HG03064 (cell line): ENCODE results near the gene ST6GALNAC2.
"Not testable (repeated sequence)": the region's sequence is repeated elsewhere in the genome, so short reads cannot be mapped to it uniquely, and the experiment has no call there.

Source experiments
- ATAC-seq: cut with Tn5 transposase; IDR thresholded peaks from one replicate; pipeline ENCODE4 v1.9.1; 2021; ENCODE audit warnings: low read depth; ENCODE audit not compliant: unreplicated experiment

Gene ST6GALNAC2

DNA sequence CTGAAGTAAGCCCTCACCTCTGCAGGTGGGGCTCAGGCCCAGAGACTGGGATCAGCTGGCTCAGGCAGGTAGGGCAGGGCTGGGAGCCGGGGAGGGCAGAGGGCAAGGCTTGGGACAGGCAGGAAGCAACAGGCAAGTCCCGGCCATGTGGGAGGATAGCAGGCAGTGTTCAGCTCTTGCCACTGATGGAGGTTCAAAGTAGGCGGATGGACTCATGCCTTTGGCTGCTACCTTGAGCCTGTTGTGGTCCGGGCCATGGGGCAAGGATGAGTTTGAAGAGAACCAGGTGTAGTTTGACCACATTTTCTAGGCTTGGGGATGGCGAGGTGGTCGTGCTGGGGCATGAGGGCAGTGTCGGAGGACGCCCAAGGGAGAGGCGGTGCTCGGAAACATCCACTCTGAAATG is 43.1 kb downstream of the ST6GALNAC2 start:
- no peak for ATAC-seq

DNA sequence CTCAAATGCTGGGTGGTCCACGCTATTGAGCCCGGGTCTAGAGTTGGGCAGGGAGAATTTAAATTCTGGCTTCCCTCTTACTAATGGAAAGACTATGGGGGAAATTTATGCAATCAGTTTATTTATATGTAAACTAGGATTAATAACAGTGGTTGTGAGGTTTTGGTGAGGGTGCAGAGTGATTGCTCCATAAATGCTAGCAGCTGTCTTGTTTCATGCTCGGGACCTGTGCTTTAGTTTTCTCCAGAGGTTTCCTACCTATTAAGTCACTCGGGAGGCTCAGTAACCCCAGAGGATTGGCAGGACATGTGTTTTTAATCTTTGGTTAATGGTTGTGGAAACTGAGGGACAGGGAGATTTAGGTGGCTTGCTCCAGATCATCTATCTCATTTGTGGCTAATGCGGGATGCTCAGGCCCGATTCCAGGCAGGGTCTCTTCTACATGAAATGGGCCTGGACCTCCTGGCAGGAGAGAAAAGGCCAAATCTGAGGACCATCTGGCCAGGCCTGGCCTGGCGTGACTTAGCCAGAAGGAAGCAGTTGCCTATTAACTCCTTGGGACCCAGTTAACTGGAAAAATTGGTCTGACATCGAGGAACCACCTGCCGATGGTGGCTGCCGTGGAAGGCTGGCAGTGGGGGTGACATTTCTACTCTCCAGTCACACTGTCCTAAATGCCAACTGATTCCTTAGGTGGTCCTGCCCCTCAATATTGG is 43.8 kb downstream of the ST6GALNAC2 start:
- ATAC-seq = no peak

DNA sequence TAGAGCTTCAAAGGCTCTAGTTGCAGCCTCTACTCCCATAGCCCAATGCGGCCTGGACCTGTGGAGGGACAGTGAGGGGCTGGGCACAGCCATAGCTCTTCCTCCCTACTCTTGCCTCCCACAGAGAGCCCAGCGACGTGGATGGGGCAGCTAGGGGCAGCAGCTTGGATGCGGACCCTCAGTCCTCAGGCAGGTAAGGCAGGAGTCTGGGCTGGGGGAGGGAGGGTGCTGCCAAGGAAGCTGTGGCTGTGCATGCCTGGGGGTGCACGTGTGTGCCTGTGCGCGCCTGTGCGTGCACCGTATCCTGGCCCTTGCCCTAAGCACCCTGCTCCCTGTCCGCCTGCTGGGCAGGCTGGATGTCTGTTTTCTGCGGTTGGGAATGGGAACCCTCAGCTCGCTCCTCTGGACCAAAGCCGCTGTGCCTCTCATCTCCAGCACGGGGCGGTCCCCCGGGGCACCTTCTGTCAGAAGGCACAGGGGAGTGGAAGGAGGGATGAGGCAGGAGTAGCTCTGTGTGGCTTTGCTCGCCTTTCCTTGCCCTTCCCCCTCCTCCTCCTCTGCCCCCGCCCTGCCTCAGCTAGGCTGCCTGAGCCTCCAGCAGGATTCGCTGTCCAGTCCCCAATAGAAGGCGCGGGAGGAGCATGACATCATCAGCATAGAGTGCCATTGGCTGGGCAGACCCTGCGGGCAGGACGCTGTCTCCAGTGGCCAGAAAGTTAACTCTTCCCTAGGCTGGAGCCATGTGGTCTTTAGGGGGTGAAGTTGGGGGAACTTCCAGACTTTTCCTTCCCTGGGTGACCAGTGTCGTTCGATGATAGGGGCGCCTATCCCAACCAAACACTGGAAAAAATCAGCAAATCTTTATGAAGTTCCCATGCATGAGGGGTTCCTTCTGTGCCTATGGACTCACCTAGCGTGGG is 45.0 kb downstream of the ST6GALNAC2 start:
- no peak for ATAC-seq

DNA sequence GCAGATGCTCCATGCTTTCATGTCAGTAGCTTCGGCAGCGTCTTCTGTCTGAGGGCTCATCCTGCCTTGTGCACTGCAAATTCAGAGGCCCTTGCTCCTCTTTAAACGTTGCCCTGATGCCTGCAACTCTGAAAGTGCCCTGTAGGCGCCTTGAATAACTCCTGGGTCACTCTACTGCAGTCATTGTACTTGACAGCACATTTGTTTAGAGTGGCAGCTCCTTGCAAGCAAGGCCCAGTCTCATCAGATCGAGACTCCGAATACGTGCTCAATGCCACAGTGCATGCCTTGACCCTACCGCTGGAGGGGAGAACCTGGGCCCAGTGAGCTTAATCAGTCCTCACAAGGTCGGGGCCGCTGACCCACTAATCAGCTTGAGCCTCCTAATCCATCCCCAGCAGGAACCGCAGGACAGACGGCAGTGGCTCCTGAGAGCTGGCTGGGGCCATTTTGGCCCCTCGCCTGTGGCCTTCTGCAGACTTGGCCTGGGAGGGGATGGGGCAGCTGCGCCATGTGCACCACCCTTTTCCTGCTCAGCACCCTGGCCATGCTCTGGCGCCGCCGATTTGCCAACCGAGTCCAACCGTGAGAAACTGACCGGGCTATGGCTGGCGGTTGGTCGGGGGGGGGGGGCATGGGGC is 45.9 kb downstream of the ST6GALNAC2 start, which contains the start of gene PRCD:
PRCD (plus strand) TSS at position 414 of the 641 bp plus-strand sequence; CDS start at position 512, 98 bp downstream.
- no peak for ATAC-seq

DNA sequence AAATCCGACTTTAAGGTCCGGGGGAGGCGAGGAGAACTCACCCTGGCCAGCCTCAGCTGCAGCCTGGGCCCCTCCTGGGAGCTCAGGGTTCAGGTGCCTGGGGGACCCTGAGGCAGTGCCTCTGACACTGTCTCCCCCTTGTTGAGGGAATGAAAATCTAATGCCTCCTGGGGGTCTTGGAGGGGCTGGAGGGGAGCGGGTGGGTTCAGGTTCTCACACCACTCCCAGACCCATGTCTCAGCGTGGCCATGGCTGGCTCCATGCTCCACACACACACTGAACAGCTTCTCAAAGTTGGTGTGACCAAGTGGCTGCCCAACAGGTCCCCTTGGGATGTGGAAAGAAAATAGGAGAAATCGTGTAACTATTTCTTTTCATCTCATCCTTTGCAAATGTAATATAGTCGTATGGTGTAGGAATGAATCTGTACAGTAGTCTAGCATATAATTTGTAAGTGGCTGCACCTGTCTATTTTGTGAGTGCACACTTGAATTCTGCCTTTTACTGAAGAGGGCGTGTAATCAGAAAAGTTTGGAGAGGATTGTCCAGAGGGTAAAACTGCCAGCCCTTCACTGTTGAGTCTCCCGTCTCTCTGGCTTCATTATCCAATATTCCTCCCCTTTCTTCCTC is 46.6 kb downstream of the ST6GALNAC2 start:
- ATAC-seq = no peak

DNA sequence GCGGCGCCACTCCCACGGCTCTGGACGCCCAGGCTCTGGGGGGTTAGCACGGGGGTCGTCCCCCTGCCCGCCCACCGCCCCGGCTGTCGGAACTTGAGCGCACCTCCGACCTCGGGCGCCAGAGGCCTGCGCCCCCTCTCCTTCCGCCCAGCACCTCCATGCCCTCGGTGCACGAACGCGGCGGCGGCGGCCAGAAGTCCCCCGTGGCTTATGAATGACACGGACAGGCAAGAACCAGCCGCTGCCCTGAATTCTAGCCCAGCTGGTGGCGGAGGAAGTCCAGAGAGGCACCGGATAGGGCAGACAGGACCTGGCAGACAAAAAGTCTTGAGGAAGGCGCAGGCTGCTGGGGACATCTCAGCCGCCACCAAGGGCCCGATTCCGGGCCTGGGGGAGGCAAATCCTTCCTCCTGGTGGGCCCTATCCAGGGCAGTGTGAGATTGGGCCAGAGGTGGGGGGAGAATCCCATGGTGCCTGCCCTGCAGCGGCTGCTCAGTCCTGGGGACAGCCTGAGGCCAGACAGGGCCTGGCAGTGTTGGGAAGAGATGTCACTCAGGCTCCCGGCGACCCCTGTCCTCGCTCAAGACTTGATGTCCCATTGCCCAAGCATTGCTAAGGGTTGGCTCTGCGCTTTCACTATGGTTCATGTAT is 47.3 kb downstream of the ST6GALNAC2 start:
- ATAC-seq = no peak

DNA sequence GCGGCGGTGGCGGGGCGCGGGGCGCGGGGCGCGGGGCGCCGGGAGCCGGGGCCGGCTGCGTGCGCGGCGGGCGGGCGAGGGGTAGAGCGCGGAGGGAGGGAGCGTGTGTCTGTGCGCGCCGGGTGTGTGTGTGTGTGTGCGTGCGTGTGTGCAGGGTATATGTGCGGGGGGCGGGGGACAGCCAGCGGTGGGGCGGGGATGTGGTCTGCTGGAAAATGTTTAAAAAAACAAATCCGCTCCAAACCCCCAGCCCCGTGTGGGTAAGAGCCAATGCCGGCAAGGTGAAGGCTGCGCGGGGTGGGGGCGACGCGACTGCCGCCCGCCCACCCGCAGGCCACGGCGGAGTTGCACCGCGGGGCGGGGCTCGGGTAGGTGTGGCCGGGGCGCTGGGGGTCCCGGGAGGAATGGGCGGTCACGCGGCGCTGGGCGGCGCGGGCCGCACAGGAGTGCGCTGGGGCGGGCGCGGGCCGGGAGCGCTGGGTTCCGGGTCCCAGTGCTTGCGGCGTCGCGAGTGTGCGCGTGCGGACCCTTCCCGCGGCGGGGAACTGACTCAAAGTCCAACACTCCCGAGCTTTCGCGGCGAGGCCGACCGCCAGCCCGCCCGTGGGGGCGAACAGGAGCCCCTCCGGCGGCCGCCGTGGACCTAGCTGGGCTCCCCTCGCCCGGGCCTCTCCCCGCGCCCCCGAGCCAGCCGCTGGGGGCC is 47.9 kb downstream of the ST6GALNAC2 start, which contains the start of gene CYGB:
CYGB (minus strand) TSS at position 132 of the 703 bp plus-strand sequence. CDS start 167 bp downstream, outside the sequence.
- ATAC-seq = no peak

DNA sequence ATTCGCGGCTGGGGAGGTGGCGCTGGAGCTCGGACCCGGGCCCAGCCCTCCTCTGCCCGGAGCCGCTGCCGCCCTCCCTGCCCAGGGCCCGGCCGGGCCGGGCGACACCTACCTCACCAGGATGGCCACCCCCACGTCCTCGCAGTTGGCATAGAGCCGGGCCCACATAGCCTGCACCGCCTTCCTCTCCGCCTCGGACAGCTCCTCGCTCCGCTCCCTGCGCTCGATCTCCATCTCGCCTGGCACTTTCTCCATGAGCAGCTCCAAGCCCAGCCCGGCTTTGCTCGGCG is 48.4 kb downstream of the ST6GALNAC2 start:
- no peak for ATAC-seq

DNA sequence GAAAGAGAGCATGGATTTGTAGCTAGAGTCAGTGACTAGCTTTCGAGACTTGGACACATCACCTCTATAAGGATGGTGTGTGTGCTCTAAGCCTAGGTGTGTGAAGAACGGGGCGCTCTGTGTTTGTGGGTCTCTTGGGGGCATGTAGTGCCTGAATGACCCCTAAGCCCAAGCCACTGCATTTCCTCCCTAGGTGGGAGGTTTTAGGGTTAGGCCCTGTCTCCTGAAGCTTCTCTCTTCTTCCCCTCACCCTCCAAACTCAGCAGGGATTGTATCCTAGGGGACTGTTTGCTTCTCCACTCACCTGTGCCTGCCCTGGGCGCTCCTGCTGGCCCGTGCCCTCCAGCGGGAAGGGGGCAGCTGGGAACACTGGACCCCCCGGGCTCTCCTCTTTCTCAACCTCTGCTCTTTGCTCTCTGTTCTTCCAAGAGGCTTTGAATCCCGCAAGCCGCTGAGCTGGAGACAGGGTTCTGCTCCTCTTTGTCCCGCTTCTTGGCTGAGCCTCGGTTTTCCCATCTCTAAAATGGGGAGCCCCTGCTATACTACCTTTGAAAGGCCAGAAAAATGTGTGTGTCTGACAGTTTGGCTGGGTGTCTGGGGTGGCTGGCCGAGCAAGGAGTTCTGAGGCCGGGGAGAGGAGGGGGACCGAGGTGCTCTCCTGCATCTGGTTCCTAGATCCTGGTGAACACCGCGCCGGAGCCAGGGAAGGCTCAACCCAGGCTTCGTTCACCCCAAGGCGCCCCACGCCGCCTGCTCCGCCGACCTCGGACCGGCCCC is 49.0 kb downstream of the ST6GALNAC2 start:
- no peak for ATAC-seq

DNA sequence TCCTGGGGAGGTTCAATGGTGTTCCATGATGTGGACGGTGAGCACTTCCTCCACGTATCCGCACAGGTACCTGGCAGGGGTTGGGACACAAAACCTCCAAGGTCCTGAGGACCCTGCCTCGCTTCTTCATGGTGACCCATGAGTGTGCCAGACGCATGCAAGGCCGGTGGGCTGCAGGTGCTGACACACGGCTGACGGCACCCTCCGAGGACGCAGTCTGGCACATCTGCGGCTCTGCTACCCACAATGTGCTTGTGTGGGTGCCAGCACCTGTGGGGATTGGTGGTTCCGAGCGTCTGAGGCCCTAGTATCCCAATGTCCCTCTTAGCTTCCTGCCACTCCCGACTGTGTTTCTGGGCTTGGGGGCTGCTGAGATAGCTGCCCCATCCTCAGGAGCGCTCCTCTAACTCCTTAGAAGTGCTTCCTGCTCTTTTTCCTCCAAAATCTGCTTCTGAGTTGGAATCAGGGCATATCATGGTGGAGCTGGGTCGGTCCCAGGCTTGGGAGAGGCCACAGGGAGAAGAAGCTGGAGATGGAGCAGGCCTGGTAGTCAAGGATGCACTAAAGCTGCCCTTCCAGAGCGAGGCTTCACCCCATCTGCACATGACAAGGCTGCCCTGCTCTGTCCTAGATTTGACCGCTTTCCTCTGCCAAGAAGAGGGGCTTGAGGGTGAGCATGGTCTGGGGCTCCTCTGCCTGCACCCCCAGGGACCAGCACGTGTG is 49.7 kb downstream of the ST6GALNAC2 start:
- no peak for ATAC-seq

DNA sequence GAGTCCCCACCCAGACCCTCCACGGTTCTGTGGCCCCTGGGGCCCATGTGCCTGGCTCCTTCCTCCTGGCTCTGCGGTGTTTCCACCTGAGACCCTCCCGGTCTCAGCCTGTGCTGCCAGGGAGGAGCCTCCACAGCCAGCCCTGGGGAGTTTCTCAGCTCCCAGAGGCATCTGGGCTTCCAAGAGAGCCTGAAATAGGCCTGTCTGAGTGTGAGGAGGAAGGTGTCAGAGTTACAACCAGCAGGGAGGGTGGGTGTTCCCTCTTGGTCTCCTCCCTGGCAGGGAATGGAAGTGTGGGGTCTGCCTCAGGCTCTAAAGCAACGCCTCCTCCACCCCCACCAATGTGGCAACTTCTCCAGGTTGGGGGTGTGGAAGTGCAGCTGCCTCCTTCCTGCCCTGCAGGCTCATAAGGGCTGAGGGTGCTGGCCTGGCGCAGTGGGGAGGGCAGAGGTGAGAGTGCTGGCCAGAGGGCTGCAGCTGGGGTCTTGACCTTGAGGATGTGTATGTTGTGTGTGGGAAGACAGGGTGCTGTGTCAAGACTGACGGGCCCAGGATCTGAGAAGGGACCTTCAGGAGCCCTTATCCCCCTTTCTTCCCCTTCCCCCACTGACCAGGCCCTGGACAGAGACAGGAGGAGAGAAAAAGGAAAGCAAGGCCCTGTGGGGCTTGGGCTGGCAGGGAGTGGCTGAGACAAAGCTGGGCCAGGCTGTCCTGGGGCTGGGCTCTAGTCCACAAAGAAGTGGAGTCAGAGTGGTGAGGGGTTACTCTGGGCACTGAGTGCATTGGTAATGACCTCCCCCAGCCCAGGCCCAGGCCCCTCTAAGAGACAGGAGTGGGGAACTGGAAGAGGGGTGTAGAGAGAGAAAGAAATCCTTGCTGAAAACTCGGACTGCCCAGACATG is 50.6 kb downstream of the ST6GALNAC2 start:
- ATAC-seq = no peak

DNA sequence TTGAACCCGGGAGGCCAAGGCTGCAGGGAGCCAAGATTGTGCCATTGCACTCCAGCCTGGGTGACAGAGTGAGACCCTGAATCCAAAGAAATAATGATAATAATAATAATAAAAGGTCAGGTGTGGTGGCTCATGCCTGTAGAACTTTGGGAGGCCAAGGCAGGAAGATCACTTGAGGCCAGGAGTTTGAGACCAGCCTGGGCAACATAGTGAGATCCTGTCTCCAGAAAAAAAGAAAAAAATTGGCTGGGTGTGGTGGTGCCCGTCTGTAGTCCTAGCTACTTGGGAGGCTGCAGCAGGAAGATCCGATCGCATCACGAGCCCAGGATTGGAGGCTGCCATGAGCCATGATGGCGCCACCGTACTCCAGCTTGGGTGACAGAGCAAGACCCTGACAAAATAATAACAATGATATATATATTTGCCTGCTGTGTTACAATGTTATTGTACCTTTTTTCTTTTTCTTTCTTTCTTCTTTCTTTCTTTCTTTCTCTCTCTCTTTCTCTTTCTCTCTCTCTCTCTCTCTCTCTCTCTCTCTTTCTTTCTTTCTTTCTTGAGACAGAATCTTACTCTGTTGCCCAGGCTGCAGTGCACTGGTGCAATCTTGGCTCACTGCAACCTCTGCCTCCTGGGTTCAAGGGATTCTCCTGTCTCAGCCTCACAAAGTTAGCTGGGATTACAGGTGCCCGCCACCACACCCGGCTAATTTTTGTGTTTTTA is 51.9 kb downstream of the ST6GALNAC2 start:
- not testable (repeated sequence) for ATAC-seq

DNA sequence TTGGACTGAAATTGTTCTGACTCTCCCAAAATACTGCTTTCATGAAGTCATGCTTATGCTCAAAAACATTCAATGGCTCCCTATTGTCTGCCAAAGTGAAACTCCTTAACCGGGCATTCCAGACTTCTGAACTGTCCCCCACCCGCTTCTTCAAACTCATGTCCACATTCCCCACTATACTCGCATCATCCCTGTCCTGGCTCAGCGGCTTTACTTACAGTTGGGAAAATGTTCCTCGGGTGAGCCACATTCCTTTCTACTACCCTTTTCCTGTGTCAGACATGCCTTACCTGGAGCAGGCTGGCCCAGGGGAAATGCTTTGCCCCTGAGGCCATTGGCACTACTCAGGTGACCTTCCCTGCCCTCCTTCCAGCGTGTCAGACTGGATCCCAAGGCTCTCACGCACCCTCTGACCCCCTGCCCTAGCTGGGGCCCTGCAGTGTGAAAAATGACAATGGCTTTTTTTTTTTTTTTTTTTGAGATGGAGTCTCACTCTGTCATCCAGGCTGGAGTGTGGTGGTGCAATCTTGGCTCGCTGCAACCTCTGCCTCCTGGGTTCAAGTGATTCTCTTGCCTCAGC is 53.5 kb downstream of the ST6GALNAC2 start:
- no peak for ATAC-seq

DNA sequence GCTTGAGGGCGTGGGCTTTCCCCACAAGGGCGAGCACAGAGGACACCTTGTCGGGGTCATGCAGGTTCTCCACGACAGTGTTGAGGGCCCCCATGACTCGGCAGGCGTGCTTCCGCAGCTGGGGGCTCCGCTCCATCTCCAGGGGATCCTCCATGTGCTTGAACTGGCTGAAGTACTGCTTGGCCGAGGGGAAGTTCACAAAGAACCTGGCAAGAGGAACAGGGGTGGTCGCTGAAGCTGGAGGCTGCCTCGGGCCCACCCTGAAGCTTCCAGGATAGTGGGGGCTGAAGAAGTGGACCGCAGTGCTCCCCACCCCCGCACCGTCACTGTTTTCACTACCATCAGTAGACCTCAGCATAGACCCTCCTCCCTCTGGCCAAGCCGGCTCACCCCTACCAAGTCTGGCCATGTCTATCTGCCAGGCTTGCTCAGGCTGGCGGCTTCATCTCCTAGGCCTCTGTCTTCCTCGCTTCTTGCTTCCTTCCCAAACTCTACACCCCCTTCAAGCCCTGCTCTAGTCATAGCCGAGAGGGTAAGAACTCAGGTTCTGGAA is 54.1 kb downstream of the ST6GALNAC2 start:
- ATAC-seq = no peak

DNA sequence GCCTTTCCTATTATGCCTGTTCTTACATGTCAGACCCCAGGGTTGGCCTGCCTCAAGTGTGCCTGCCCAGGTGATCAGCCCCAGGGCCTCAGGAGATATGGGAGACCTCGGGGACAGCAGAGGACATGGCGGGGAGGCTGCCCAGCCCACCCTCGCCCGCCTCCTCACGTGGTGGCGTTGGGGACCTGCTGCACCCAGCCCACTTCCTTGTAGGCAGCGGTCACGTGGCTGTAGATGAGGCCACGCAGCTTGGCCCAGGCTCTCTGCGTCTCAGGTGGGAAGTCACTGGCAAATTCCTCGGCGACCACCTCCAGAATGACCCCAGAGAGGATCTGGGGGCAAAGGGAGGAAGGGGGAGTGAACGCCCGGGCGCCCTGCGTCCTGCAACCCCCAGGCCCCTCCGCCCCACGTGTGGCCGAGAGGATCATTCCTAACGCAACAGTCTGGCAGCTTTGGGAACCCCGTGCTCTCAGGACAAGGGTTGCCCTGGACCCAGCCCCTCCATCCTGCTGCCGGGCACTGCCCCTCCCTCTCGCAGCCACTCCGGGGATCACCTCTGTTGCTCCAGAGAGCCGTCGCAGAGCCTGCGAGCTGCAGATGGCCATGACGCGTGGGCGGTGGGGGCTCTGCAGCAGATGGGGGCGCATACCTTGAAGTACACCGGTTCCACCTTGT is 54.7 kb downstream of the ST6GALNAC2 start:
- no peak for ATAC-seq
